Chondrocyte (in vitro differentiated cells): ENCODE data around the gene FYN. TPM values are rescaled to one million over a fixed set of nuclear protein-coding genes. Genes with fewer than 3 reads are reported as not detected.

Experiments used
- DNase-seq: peaks from one replicate; pipeline ENCODE4 v3.0.0; 2021; ENCODE audit warnings: mixed read lengths, low spot score
- H3K27ac Mint-ChIP-seq: one replicate; pipeline ENCODE4 v1.8.0; 2021; ENCODE audit warnings: mild to moderate bottlenecking, moderate library complexity, mixed read lengths; ENCODE audit not compliant: unreplicated experiment
- H3K27me3 Mint-ChIP-seq: 2 replicates; pipeline ENCODE4 v1.8.0; 2021; ENCODE audit warnings: low read depth, mixed read lengths
- H3K36me3 Mint-ChIP-seq: 2 replicates; pipeline ENCODE4 v1.8.0; 2021; ENCODE audit warnings: low read depth, mixed read lengths
- H3K4me1 Mint-ChIP-seq: 2 replicates; pipeline ENCODE4 v1.8.0; 2021; ENCODE audit warnings: low read depth, mild to moderate bottlenecking, mixed read lengths
- H3K4me3 Mint-ChIP-seq: one replicate; pipeline ENCODE4 v1.8.0; 2021; ENCODE audit warnings: mild to moderate bottlenecking, moderate library complexity, mixed read lengths; ENCODE audit not compliant: unreplicated experiment
- H3K9me3 Mint-ChIP-seq: 2 replicates; pipeline ENCODE4 v1.8.0; 2021; ENCODE audit warnings: low read depth, mixed read lengths
- total RNA-seq: library from RNA; stranded (reverse); gene quantifications from 3 replicates; pipeline ENCODE4 v1.2.1, GENCODE V29; 2021
- TF ChIP-seq, protein P1 (sequence below): fragments of 200-600 bp; sonication (generic); IDR thresholded peaks from 2 replicates; pipeline ENCODE4 v1.5.0; 2021; ENCODE audit warnings: antibody characterized with exemption, mild to moderate bottlenecking, moderate library complexity

Gene FYN
- total RNA-seq, 1 donor from 2014 or later, result 109 TPM

DNA sequence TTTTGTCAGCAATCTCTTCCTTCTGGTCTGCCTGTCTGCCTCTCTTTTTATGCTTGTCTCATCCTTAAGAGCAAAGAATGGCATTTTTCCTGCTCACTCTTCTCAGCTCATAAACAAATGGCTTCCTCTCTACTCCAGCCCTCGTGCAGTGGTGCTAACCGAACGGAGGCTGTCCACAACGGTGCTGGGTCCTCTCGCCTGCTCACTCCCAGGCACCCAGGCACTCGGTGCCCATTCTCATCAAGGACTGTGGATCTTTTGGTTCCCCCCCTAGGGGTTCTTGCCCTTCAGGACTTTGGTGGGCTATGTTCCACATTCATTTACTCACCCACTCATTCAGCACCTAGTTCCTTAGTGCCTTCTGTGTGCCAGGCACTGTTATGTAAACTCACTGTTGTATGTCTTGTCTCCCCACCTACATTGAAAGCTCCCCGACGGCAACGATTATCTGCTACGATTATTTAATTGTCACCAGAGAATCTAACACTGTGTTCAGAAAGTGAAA is 113.9 kb downstream of the FYN start:
- Mint-ChIP-seq H3K4me3 (no peak overlapping the region), H3K27me3 (no peaks in the 10 kb centered on the region), H3K4me1 (peaks cover 78% of the 10 kb centered on the region), H3K36me3 (no peaks in the 10 kb centered on the region), H3K9me3 (no peaks in the 10 kb centered on the region), H3K27ac (peak overlapping the region; percentile 94)
- DNase-seq, result no peak
- TF ChIP-seq, protein P1, sequence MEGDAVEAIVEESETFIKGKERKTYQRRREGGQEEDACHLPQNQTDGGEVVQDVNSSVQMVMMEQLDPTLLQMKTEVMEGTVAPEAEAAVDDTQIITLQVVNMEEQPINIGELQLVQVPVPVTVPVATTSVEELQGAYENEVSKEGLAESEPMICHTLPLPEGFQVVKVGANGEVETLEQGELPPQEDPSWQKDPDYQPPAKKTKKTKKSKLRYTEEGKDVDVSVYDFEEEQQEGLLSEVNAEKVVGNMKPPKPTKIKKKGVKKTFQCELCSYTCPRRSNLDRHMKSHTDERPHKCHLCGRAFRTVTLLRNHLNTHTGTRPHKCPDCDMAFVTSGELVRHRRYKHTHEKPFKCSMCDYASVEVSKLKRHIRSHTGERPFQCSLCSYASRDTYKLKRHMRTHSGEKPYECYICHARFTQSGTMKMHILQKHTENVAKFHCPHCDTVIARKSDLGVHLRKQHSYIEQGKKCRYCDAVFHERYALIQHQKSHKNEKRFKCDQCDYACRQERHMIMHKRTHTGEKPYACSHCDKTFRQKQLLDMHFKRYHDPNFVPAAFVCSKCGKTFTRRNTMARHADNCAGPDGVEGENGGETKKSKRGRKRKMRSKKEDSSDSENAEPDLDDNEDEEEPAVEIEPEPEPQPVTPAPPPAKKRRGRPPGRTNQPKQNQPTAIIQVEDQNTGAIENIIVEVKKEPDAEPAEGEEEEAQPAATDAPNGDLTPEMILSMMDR, result no peak

DNA sequence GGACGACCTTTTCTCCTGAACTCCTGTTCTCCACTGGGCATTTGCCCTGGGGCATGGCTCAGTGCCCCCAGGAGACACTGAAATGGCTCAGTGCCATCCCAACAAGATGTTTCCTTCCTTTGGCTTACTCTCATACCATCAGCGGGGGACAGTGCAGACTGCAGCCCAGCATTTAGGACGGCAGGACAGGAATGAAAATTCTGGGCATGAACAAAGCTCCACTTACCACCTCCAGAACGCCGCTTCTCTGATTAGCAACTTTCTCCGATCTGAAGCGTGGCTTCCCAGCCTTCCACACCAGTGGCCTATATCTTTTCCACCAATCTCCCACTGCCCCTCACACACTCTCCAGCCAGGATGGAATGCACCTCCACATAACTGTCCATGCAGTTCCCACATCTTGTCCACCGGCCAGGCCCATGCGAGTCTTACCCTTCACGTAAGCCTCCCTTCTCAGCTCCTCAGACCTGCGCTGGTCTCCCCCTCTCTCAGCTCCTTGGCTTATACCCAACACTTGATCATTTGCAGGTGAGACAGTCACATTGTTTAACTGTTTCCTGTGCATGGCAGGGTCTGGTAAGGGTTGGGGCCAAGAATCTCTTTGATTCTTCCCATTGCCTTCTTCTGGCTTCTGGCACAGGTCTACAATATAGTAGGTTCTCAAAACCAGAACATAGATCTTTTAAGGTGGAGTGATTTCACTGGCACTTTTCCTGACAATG is 114.5 kb downstream of the FYN start:
- Mint-ChIP-seq H3K4me1 (peaks cover 72% of the 10 kb centered on the region), H3K9me3 (no peaks in the 10 kb centered on the region), H3K4me3 (no peak overlapping the region), H3K27ac (peak overlapping the region; percentile 94), H3K27me3 (no peaks in the 10 kb centered on the region), H3K36me3 (no peaks in the 10 kb centered on the region)
- TF ChIP-seq, protein P1, result no peak
- no peak for DNase-seq

- peaks cover 58% of the 10 kb centered on the region for H3K4me1 Mint-ChIP-seq
- H3K4me3 Mint-ChIP-seq, result no peak overlapping the region
- DNase-seq, result no peak
- H3K9me3 Mint-ChIP-seq, result no peaks in the 10 kb centered on the region
- no peaks in the 10 kb centered on the region for H3K36me3 Mint-ChIP-seq
- H3K27ac Mint-ChIP-seq, result no peak overlapping the region
- TF ChIP-seq, protein P1, result no peak
- H3K27me3 Mint-ChIP-seq, result no peaks in the 10 kb centered on the region
These were observed 115.9 kb downstream of the FYN start for GRCh38 chr6:111757342-111757741.

- peaks cover 38% of the 10 kb centered on the region for H3K4me1 Mint-ChIP-seq
- no peak for DNase-seq
- no peak overlapping the region for H3K27ac Mint-ChIP-seq
- no peaks in the 10 kb centered on the region for H3K27me3 Mint-ChIP-seq
- H3K36me3 Mint-ChIP-seq, result no peaks in the 10 kb centered on the region
- no peak overlapping the region for H3K4me3 Mint-ChIP-seq
- H3K9me3 Mint-ChIP-seq, result no peaks in the 10 kb centered on the region
- TF ChIP-seq, protein P1, result no peak
These were observed 118.8 kb downstream of the FYN start for GRCh38 chr6:111754423-111754822.

- H3K4me1 Mint-ChIP-seq, result peaks cover 30% of the 10 kb centered on the region
- H3K36me3 Mint-ChIP-seq, result no peaks in the 10 kb centered on the region
These were observed 119.7 kb downstream of the FYN start for GRCh38 chr6:111753573-111753972.

More at GRCh38 chr6:111753573-111753972, 119.7 kb downstream of the FYN start:
- Mint-ChIP-seq H3K9me3 (no peaks in the 10 kb centered on the region), H3K4me3 (no peak overlapping the region), H3K27me3 (no peaks in the 10 kb centered on the region), H3K27ac (no peak overlapping the region)
- no peak for DNase-seq
- TF ChIP-seq, protein P1, result no peak
